BE2C (cell line): ENCODE results near the gene GLIS2.
A peak's percentile ranks its signal among the peaks of the same experiment; 100 is the strongest.

ENCODE experiments used
- DNase-seq: peaks from one replicate; pipeline ENCODE4 v3.0.0-alpha.2; 2020
- H3K27me3 ChIP-seq: fragments of 250-450 bp; sonication (Bioruptor Pico); 2 replicates; pipeline ENCODE4 v1.5.1; 2020; ENCODE audit warnings: mild to moderate bottlenecking
- H3K36me3 ChIP-seq: fragments of 250-450 bp; sonication (Bioruptor Pico); 2 replicates; pipeline ENCODE4 v1.5.1; 2020; ENCODE audit warnings: mild to moderate bottlenecking
- H3K4me1 ChIP-seq: fragments of 250-450 bp; sonication (Bioruptor Pico); 2 replicates; pipeline ENCODE4 v1.5.1; 2020
- H3K4me3 ChIP-seq: 2 replicates; pipeline ENCODE4 v1.5.1; 2011; ENCODE audit warnings: low read depth, low read length
- H3K9me3 ChIP-seq: fragments of 250-450 bp; sonication (Bioruptor Pico); 2 replicates; pipeline ENCODE4 v1.5.1; 2020
- TF ChIP-seq, protein P1 (sequence below): IDR thresholded peaks from 2 replicates; pipeline ENCODE4 v1.5.1; 2012; ENCODE audit warnings: mild to moderate bottlenecking, low read depth, low read length

Gene GLIS2

DNA sequence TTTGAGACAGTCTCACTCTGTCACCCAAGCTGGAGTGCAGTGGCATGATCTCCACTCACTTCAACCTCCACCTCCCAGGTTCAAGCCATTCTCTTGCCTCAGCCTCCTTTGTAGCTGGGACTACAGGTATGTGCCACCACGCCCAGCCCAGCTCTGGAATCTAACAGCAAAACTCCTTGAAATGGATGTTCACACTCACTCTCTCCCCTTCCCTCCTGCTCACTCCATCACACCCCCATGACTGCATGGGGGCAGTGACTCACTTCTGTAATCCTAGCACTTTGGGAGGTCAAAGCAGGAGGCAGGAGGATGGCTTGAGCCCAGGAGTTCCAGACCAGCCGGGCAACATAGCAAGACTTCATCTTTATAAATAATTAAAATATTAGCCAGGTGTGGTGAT is 31.9 kb upstream of the GLIS2 start:
- Histone ChIP-seq H3K9me3 (peaks cover 4% of the 10 kb centered on the region; the same call in 1 of the 2 replicates), H3K36me3 (no peaks in the 10 kb centered on the region), H3K27me3 (no peaks in the 10 kb centered on the region), H3K4me1 (no peaks in the 10 kb centered on the region), H3K4me3 (no peak overlapping the region)
- TF ChIP-seq, protein P1, sequence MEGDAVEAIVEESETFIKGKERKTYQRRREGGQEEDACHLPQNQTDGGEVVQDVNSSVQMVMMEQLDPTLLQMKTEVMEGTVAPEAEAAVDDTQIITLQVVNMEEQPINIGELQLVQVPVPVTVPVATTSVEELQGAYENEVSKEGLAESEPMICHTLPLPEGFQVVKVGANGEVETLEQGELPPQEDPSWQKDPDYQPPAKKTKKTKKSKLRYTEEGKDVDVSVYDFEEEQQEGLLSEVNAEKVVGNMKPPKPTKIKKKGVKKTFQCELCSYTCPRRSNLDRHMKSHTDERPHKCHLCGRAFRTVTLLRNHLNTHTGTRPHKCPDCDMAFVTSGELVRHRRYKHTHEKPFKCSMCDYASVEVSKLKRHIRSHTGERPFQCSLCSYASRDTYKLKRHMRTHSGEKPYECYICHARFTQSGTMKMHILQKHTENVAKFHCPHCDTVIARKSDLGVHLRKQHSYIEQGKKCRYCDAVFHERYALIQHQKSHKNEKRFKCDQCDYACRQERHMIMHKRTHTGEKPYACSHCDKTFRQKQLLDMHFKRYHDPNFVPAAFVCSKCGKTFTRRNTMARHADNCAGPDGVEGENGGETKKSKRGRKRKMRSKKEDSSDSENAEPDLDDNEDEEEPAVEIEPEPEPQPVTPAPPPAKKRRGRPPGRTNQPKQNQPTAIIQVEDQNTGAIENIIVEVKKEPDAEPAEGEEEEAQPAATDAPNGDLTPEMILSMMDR = no peak
- no peak for DNase-seq

DNA sequence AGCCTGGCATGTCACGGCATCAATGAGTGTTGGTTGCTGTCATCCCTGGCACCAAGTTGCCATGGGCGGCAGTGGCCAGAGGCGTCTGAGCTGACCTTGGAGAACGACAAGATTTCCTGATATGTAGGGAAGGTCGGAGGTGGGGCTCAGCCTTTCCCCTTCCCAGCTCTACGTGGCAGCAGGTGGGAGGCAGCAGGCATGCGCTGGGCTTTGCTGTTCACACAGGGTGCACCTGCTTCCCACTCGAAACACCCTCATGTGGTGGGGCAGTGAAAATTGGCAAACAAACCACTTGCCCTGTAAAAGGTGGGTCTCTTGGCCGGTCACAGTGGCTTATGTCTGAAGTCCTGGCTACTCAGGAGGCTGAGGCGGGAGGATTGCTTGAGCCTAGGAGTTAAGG is 30.7 kb upstream of the GLIS2 start:
- Histone ChIP-seq H3K27me3 (no peaks in the 10 kb centered on the region), H3K4me3 (no peak overlapping the region), H3K36me3 (no peaks in the 10 kb centered on the region), H3K4me1 (no peaks in the 10 kb centered on the region), H3K9me3 (peaks cover 4% of the 10 kb centered on the region; the same call in 1 of the 2 replicates)
- no peak for DNase-seq
- TF ChIP-seq, protein P1 = no peak

DNA sequence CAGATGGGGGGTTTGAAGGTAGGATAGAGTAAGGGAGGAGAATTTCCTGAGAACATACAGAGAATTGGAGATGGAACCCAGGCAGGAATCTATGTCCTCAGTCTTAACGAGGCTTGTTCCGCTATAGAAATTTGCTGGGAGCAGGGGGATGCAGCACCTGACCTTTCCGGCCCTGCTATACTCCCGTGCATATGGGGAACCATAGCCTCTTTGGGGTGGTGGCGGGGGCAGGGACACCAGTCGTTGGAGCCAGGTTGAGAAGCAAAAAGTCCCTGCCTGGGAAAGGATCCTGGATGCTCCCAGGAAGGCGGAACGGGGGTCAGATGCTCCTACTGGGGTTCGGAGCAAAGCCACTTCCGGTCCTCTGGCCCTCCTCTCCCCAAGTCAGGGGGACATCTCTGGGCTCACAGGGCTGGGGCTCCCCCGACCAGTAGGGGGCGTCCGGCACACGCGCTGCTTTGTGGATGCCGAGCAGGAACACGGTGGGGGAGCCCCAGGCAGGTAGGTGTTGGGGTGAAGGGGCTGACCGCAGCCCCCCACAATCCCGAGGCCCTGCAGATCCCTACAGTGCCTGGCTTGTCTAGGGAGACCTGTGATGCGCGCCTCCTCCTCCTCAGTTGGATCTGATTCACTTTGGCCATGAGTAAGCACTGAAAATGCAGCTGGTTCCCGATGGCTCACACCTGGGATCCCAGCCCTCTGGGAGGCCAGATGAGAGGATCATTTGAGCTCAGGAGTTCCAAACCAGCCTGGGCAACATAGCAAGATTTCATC is 27.5 kb upstream of the GLIS2 start:
- Histone ChIP-seq H3K4me3 (peak overlapping the region; percentile 9; the same call in 1 of the 2 replicates), H3K9me3 (no peaks in the 10 kb centered on the region), H3K4me1 (peaks cover 5% of the 10 kb centered on the region), H3K36me3 (no peaks in the 10 kb centered on the region), H3K27me3 (no peaks in the 10 kb centered on the region)
- TF ChIP-seq, protein P1 = peak; percentile 96
- DNase-seq = peak; percentile 84

DNA sequence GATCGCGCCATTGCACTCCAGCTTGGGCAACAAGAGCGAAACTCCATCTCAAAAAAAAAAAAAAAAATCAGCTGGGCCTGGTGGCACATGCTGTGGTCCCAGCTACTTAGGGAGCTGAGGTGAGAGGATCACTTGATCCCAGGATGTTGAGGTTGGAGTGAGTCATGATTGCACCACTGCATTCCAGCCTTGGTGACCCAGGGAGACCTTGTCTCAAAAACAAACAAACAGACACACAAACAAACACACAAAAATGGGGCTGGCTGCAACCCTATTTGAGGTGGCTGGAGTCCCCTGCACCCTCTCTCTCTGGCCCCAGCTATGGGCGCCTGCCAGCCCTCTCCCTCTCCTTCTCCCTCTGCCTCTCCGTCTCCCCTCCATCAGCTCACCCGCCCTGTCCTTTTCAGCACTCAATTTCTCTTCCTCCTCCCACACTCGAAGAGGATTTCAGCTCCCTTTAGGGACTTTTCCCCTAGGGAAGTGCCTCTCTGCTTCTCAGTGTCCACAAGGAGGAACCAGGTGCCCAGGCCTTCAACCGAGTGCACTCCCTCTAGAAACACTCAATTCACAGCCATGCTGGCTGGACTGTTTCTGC is 25.5 kb upstream of the GLIS2 start:
- Histone ChIP-seq H3K4me1 (peaks cover 9% of the 10 kb centered on the region), H3K36me3 (no peaks in the 10 kb centered on the region), H3K4me3 (no peak overlapping the region), H3K27me3 (no peaks in the 10 kb centered on the region), H3K9me3 (no peaks in the 10 kb centered on the region)
- DNase-seq = no peak
- TF ChIP-seq, protein P1 = peak; percentile 29

DNA sequence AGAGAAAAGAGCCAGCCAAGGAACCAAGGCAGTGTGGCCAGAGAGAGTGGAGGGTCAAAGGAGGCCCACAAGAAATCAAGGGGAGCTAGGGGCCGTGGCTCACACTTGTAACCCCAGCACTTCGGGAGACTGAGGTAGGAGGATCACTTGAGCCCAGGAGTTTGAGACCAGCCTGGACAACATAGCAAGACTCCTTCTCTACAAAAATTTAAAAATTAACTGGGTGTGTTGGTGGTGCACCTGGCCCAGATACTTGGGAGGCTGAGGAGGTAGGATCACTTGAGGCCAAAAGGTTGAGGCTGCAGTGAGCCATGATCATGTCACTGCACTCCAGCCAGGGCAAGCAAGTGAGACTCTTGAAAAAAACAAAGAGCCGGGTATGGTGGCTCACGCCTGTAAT is 24.2 kb upstream of the GLIS2 start:
- peaks cover 9% of the 10 kb centered on the region for H3K4me1 ChIP-seq
- H3K9me3 ChIP-seq = no peaks in the 10 kb centered on the region
- no peaks in the 10 kb centered on the region for H3K27me3 ChIP-seq
- no peaks in the 10 kb centered on the region for H3K36me3 ChIP-seq
- TF ChIP-seq, protein P1 = no peak
- DNase-seq = no peak
- no peak overlapping the region for H3K4me3 ChIP-seq

DNA sequence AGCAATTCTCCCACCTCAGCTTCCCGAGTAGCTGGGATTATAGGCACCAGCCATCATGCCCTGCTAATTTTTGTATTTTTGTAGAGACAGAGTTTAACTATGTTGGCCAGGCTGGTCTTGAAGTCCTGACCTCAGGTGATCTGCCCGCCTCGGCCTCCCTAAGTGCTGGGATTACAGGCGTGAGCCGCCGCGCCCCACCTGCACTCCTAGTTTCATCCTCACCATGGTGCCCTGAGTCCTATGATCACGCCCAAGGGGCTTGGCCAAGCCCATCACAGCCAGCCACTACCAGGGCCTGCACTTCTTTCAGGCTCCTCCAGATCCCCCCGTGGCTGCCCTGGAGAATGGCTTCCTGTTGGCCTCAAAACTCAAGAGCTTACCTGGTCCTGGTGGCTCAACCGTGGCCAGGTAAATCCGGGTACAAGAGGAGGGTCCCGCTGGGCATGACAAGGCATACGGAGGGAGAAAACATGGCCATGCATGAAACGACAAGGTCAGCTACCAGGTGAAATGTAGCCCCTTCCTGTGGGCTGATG is 22.6 kb upstream of the GLIS2 start:
- Histone ChIP-seq H3K9me3 (no peaks in the 10 kb centered on the region), H3K27me3 (no peaks in the 10 kb centered on the region), H3K4me3 (peak overlapping the region; percentile 31; the same call in 1 of the 2 replicates), H3K4me1 (peaks cover 9% of the 10 kb centered on the region), H3K36me3 (no peaks in the 10 kb centered on the region)
- TF ChIP-seq, protein P1 = no peak; the same call in 1 of the 2 replicates
- DNase-seq = no peak
